OCI-LY3 (cell line): ENCODE results near the gene NUDT19.

Source experiments
- H2AFZ ChIP-seq: fragments of 200-600, 300-600 bp; shearing (Covaris generic); 2 replicates; pipeline ENCODE4 v1.6.0; 2014; ENCODE audit warnings: antibody characterized with exemption, low read depth, low read length
- H3K27ac ChIP-seq: fragments of 200-600, 300-600 bp; sonication (generic); 2 replicates; pipeline ENCODE4 v1.5.1; 2014; ENCODE audit warnings: mild to moderate bottlenecking, low read length, moderate library complexity, mixed read lengths
- H3K27me3 ChIP-seq: fragments of 200-600, 300-600 bp; sonication (generic); 2 replicates; pipeline ENCODE4 v1.6.1; 2014; ENCODE audit warnings: low read depth, low read length, mixed read lengths
- H3K36me3 ChIP-seq: fragments of 200-600, 300-600 bp; sonication (generic); replicated peaks from 2 replicates; pipeline ENCODE3; 2014; ENCODE audit warnings: low read depth, low read length, mixed read lengths
- H3K4me1 ChIP-seq: fragments of 300-600, 200-600 bp; sonication (generic); 2 replicates; pipeline ENCODE4 v1.6.1; 2014; ENCODE audit warnings: low read length, mixed read lengths
- H3K4me2 ChIP-seq: fragments of 200-600, 300-600 bp; sonication (generic); 2 replicates; pipeline ENCODE4 v1.6.1; 2014; ENCODE audit warnings: low read length, mixed read lengths
- H3K4me3 ChIP-seq: fragments of 300-600, 200-600 bp; sonication (generic); 2 replicates; pipeline ENCODE4 v1.5.1; 2014; ENCODE audit warnings: antibody characterized with exemption, mild to moderate bottlenecking, low read length, moderate library complexity
- H3K79me2 ChIP-seq: fragments of 300-600, 200-600 bp; shearing (Covaris generic); 2 replicates; pipeline ENCODE4 v1.6.1; 2014; ENCODE audit warnings: mild to moderate bottlenecking, low read length, mixed read lengths
- H3K9ac ChIP-seq: fragments of 300-600, 200-600 bp; shearing (Covaris generic); 2 replicates; pipeline ENCODE4 v1.6.0; 2014; ENCODE audit warnings: mild to moderate bottlenecking, low read length, moderate library complexity
- H3K9me3 ChIP-seq: fragments of 200-600, 300-600 bp; shearing (Covaris generic); 2 replicates; pipeline ENCODE4 v1.6.1; 2014; ENCODE audit warnings: low read length, mixed read lengths; ENCODE audit not compliant: insufficient read depth
- H4K20me1 ChIP-seq: fragments of 200-600, 300-600 bp; sonication (generic); 2 replicates; pipeline ENCODE4 v1.6.1; 2016; ENCODE audit warnings: low read length, mixed read lengths; ENCODE audit not compliant: insufficient read depth
- CTCF ChIP-seq: fragments of 200-600, 300-600 bp; sonication (generic); IDR thresholded peaks from 2 replicates; pipeline ENCODE4 v1.5.1; 2014; ENCODE audit warnings: antibody characterized with exemption, low read length, low read depth
- EZH2phosphoT487 ChIP-seq: fragments of 200-600 bp; shearing (Covaris generic); IDR thresholded peaks from 2 replicates; pipeline ENCODE4 v1.6.1; 2018; ENCODE audit warnings: antibody characterized with exemption, mixed run types, low read depth

NUDT19 gene

GRCh38 chr19:32669310-32669709 lies 22.3 kb upstream of the NUDT19 start:
- peaks cover 98% of the 10 kb centered on the region for H3K79me2 ChIP-seq
- no peak overlapping the region for H3K27ac ChIP-seq
- no peaks in the 10 kb centered on the region for H3K27me3 ChIP-seq
- no peak overlapping the region for H3K9ac ChIP-seq
- H3K4me1 ChIP-seq: peaks cover 8% of the 10 kb centered on the region
- no peak overlapping the region for H2AFZ ChIP-seq
- peaks cover 56% of the 10 kb centered on the region for H4K20me1 ChIP-seq
- no peak overlapping the region for H3K4me2 ChIP-seq
- no peak overlapping the region for H3K4me3 ChIP-seq
- H3K36me3 ChIP-seq: peaks cover 18% of the 10 kb centered on the region
- no peaks in the 10 kb centered on the region for H3K9me3 ChIP-seq
- TF ChIP-seq EZH2phosphoT487: no peak
- no peak for TF ChIP-seq CTCF

- Histone ChIP-seq H3K4me2 (no peak overlapping the region), H3K4me1 (peaks cover 8% of the 10 kb centered on the region), H3K27me3 (no peaks in the 10 kb centered on the region), H3K27ac (no peak overlapping the region), H4K20me1 (peaks cover 53% of the 10 kb centered on the region), H3K36me3 (peaks cover 9% of the 10 kb centered on the region), H3K9me3 (no peaks in the 10 kb centered on the region), H3K79me2 (peaks cover 79% of the 10 kb centered on the region), H3K9ac (no peak overlapping the region), H3K4me3 (no peak overlapping the region), H2AFZ (no peak overlapping the region)
- no peak for TF ChIP-seq EZH2phosphoT487
- TF ChIP-seq CTCF: no peak
Measured at GRCh38 chr19:32671883-32672593, 19.6 kb upstream of the NUDT19 start.

- TF ChIP-seq CTCF (no peak), EZH2phosphoT487 (no peak)
- Histone ChIP-seq H3K4me1 (peaks cover 8% of the 10 kb centered on the region), H3K79me2 (peaks cover 70% of the 10 kb centered on the region), H3K36me3 (peaks cover 6% of the 10 kb centered on the region), H2AFZ (no peak overlapping the region), H4K20me1 (peaks cover 51% of the 10 kb centered on the region), H3K27me3 (no peaks in the 10 kb centered on the region), H3K9ac (no peak overlapping the region), H3K9me3 (no peaks in the 10 kb centered on the region), H3K27ac (no peak overlapping the region), H3K4me2 (no peak overlapping the region), H3K4me3 (no peak overlapping the region)
Measured at GRCh38 chr19:32672841-32673240, 18.8 kb upstream of the NUDT19 start.

GRCh38 chr19:32673573-32673972 lies 18.0 kb upstream of the NUDT19 start:
- Histone ChIP-seq H3K9ac (peak overlapping the region; percentile 86; the same call in 1 of the 2 replicates), H3K36me3 (peaks cover 4% of the 10 kb centered on the region), H3K4me1 (peaks cover 8% of the 10 kb centered on the region), H3K27me3 (no peaks in the 10 kb centered on the region), H3K79me2 (peaks cover 63% of the 10 kb centered on the region), H4K20me1 (peaks cover 46% of the 10 kb centered on the region), H3K9me3 (no peaks in the 10 kb centered on the region), H3K27ac (no peak overlapping the region), H2AFZ (no peak overlapping the region), H3K4me2 (peak overlapping the region; percentile 98), H3K4me3 (peak overlapping the region; percentile 95)
- TF ChIP-seq EZH2phosphoT487: no peak
- TF ChIP-seq CTCF: no peak
